22Rv1 (cell line): Measurements from ENCODE around the gene GHRL.

Experiments
- CTCF ChIP-seq: fragments of 450-650 bp; IDR thresholded peaks from 2 replicates; pipeline ENCODE4 v1.5.1; 2017; ENCODE audit warnings: mild to moderate bottlenecking
- ZFX ChIP-seq: fragments of 450-650 bp; IDR thresholded peaks from 2 replicates; pipeline ENCODE4 v1.6.1; 2017; ENCODE audit warnings: antibody characterized with exemption, borderline replicate concordance

GRCh38 chr3:10312861-10313260 lies 20.1 kb upstream of the GHRL start:
- TF ChIP-seq CTCF, result no peak
- TF ChIP-seq ZFX, result no peak
